WTC11 (cell line): Measurements from ENCODE around the gene RYR1. TPM values are rescaled to one million over a fixed set of nuclear protein-coding genes. Genes with fewer than 3 reads are reported as not detected.

Source experiments
- ATAC-seq: fragments of 200-7000 bp; cut with Tn5 transposase; 2 replicates; pipeline ENCODE4 v1.10.0; 2021; ENCODE audit warnings: mild to moderate bottlenecking, moderate library complexity
- CTCF ChIA-PET: fragments of 300-600 bp; sonication (Branson Sonifier 250); formaldehyde crosslinking; loops from one replicate; lab custom pipeline; 2021; ENCODE audit warnings: antibody characterized with exemption; lab: Charles Lee
- POLR2A ChIA-PET: fragments of 350-600 bp; sonication (Branson Sonifier 250); formaldehyde crosslinking; loops from one replicate; lab custom pipeline; 2021; ENCODE audit warnings: antibody characterized with exemption; lab: Charles Lee
- DNase-seq: peaks from one replicate; pipeline ENCODE4 v3.0.0; 2021; ENCODE audit warnings: low spot score
- H3K27ac Mint-ChIP-seq: 2 replicates; pipeline ENCODE4 v1.8.0; 2021; ENCODE audit warnings: mixed read lengths
- H3K27me3 Mint-ChIP-seq: 2 replicates; pipeline ENCODE4 v1.8.0; 2021; ENCODE audit warnings: low read depth, mild to moderate bottlenecking, moderate library complexity, mixed read lengths
- H3K36me3 Mint-ChIP-seq: 2 replicates; pipeline ENCODE4 v1.8.0; 2021; ENCODE audit warnings: mixed read lengths
- H3K4me1 Mint-ChIP-seq: 2 replicates; pipeline ENCODE4 v1.8.0; 2022; ENCODE audit warnings: mixed read lengths
- H3K4me3 Mint-ChIP-seq: 2 replicates; pipeline ENCODE4 v1.8.0; 2021; ENCODE audit warnings: mild to moderate bottlenecking, moderate library complexity, mixed read lengths
- H3K9me3 Mint-ChIP-seq: 2 replicates; pipeline ENCODE4 v1.8.0; 2021; ENCODE audit warnings: mixed read lengths
- CBFB ChIP-seq: sonication (generic); formaldehyde crosslinking; IDR thresholded peaks from 2 replicates; pipeline ENCODE4 v1.8.1; 2022; ENCODE audit warnings: mild to moderate bottlenecking, low read depth, missing genetic modification reagents
- E2F1 ChIP-seq: sonication (generic); formaldehyde crosslinking; IDR thresholded peaks from 2 replicates; pipeline ENCODE4 v1.8.0; 2022; ENCODE audit warnings: mild to moderate bottlenecking, missing genetic modification reagents
- ESRRA ChIP-seq: sonication (generic); formaldehyde crosslinking; IDR thresholded peaks from 2 replicates; pipeline ENCODE4 v1.8.1; 2022; ENCODE audit warnings: mild to moderate bottlenecking, missing genetic modification reagents, borderline replicate concordance
- FOXK1 ChIP-seq: sonication (generic); formaldehyde crosslinking; IDR thresholded peaks from 2 replicates; pipeline ENCODE4 v1.8.0; 2022; ENCODE audit warnings: mild to moderate bottlenecking, moderate library complexity, missing genetic modification reagents
- FOXP1 ChIP-seq: sonication (generic); formaldehyde crosslinking; IDR thresholded peaks from 2 replicates; pipeline ENCODE4 v1.8.0; 2022; ENCODE audit warnings: missing genetic modification reagents, mild to moderate bottlenecking, moderate library complexity, borderline replicate concordance
- FOXP4 ChIP-seq: sonication (generic); formaldehyde crosslinking; IDR thresholded peaks from 2 replicates; pipeline ENCODE4 v1.8.0; 2022; ENCODE audit warnings: mild to moderate bottlenecking, missing genetic modification reagents
- GTF2I ChIP-seq: fragments of 250-450 bp; sonication (Bioruptor Pico); conservative IDR thresholded peaks from 2 replicates; pipeline ENCODE4 v1.4.0; 2021; ENCODE audit warnings: mild to moderate bottlenecking
- IRF1 ChIP-seq: sonication (generic); formaldehyde crosslinking; IDR thresholded peaks from 2 replicates; pipeline ENCODE4 v1.8.0; 2023; ENCODE audit warnings: missing genetic modification reagents
- KAT7 ChIP-seq: sonication (generic); formaldehyde crosslinking; IDR thresholded peaks from 2 replicates; pipeline ENCODE4 v1.8.1; 2023; ENCODE audit warnings: missing genetic modification reagents, mild to moderate bottlenecking, borderline replicate concordance
- MLX ChIP-seq: sonication (generic); formaldehyde crosslinking; IDR thresholded peaks from 2 replicates; pipeline ENCODE4 v1.8.1; 2023; ENCODE audit warnings: mild to moderate bottlenecking, missing genetic modification reagents, moderate library complexity
- NFATC4 ChIP-seq: fragments of 250-450 bp; sonication (Bioruptor Pico); IDR thresholded peaks from 2 replicates; pipeline ENCODE4 v1.9.0; 2021; ENCODE audit warnings: mild to moderate bottlenecking
- PRRX2 ChIP-seq: fragments of 250-450 bp; sonication (Bioruptor Pico); IDR thresholded peaks from 2 replicates; pipeline ENCODE4 v1.8.0; 2021; ENCODE audit warnings: mild to moderate bottlenecking
- SMAD4 ChIP-seq: sonication (generic); formaldehyde crosslinking; IDR thresholded peaks from 2 replicates; pipeline ENCODE4 v1.8.0; 2022; ENCODE audit warnings: mild to moderate bottlenecking, missing genetic modification reagents
- TEAD4 ChIP-seq: sonication (generic); formaldehyde crosslinking; IDR thresholded peaks from 2 replicates; pipeline ENCODE4 v1.8.0; 2022; ENCODE audit warnings: mild to moderate bottlenecking, missing genetic modification reagents
- TP53 ChIP-seq: sonication (generic); formaldehyde crosslinking; IDR thresholded peaks from 2 replicates; pipeline ENCODE4 v1.8.1; 2023; ENCODE audit warnings: mild to moderate bottlenecking, missing genetic modification reagents
- USF1 ChIP-seq: sonication (generic); formaldehyde crosslinking; IDR thresholded peaks from 2 replicates; pipeline ENCODE4 v1.8.0; 2022; ENCODE audit warnings: mild to moderate bottlenecking, missing genetic modification reagents
- ZNF121 ChIP-seq: sonication (generic); formaldehyde crosslinking; IDR thresholded peaks from 2 replicates; pipeline ENCODE4 v1.8.0; 2023; ENCODE audit warnings: missing genetic modification reagents
- ZSCAN18 ChIP-seq: fragments of 250-450 bp; sonication (Bioruptor Pico); IDR thresholded peaks from 2 replicates; pipeline ENCODE4 v2.1.2; 2022; ENCODE audit warnings: mild to moderate bottlenecking, moderate library complexity
- total RNA-seq: library from RNA; stranded (reverse); gene quantifications from 3 replicates; pipeline ENCODE4 v1.2.3, GENCODE V29; 2021

The RYR1 gene
- total RNA-seq, 1 experiment from 2014 or later: 24.2 TPM

- TF ChIP-seq FOXP4 (CRISPR knock-in tag) (peak; percentile 72; the same call in 1 of the 2 replicates), PRRX2 (CRISPR knock-in tag) (no peak), ZSCAN18 (CRISPR knock-in tag) (no peak)
- TF ChIP-seq, all 79 proteins: peak for 10
These were observed 1.1 kb downstream of the RYR1 start (continued) for GRCh38 chr19:38434549-38435051.

- ChIA-PET POLR2A (no interaction called here), CTCF (interaction anchor here (2.0 kb wide), 1 partner anchor 34 kb away, joined by 17 read pairs; the partner anchor contains the start of gene FAM98C)
These were observed 3.8 kb downstream of the RYR1 start for GRCh38 chr19:38437295-38437694.

GRCh38 chr19:38437917-38438316 is 4.4 kb downstream of the RYR1 start:
- H3K27ac Mint-ChIP-seq: peak overlapping the region; percentile 48
- ChIA-PET CTCF (interaction anchor here (2.0 kb wide), 1 partner anchor 35 kb away, joined by 17 read pairs; the partner anchor contains the start of gene FAM98C), POLR2A (no interaction called here)

More at GRCh38 chr19:38437295-38437694, 3.8 kb downstream of the RYR1 start:
- Mint-ChIP-seq H3K27me3 (peaks cover 2% of the 10 kb centered on the region; the same call in 1 of the 2 replicates), H3K4me3 (no peak overlapping the region), H3K9me3 (no peaks in the 10 kb centered on the region), H3K36me3 (peaks cover 3% of the 10 kb centered on the region; the same call in 1 of the 2 replicates), H3K4me1 (peaks cover 33% of the 10 kb centered on the region), H3K27ac (no peak overlapping the region)
- ATAC-seq (no peak), DNase-seq (no peak)
- TF ChIP-seq GTF2I (CRISPR knock-in tag) (peak; percentile 45; the same call in 1 of the 2 replicates), NFATC4 (no peak)

More at GRCh38 chr19:38437917-38438316, 4.4 kb downstream of the RYR1 start:
- Mint-ChIP-seq H3K4me3 (no peak overlapping the region), H3K27me3 (peaks cover 2% of the 10 kb centered on the region; the same call in 1 of the 2 replicates), H3K4me1 (peaks cover 33% of the 10 kb centered on the region), H3K36me3 (peaks cover 3% of the 10 kb centered on the region), H3K9me3 (no peaks in the 10 kb centered on the region)
- ATAC-seq: no peak
- TF ChIP-seq KAT7 (CRISPR knock-in tag) (no peak), ZSCAN18 (CRISPR knock-in tag) (no peak), MLX (no peak), FOXK1 (CRISPR knock-in tag) (no peak), CBFB (CRISPR knock-in tag) (no peak), IRF1 (CRISPR knock-in tag) (no peak), TP53 (no peak), USF1 (CRISPR knock-in tag) (no peak), ZNF121 (no peak), GTF2I (CRISPR knock-in tag) (no peak), TEAD4 (CRISPR knock-in tag) (no peak), SMAD4 (CRISPR knock-in tag) (no peak), FOXP1 (CRISPR knock-in tag) (no peak), E2F1 (CRISPR knock-in tag) (no peak), ESRRA (no peak)
- no peak for DNase-seq
